CD4-positive, alpha-beta T cell treated with Interleukin-17A for 1 hour (primary cell): Measurements from ENCODE around the gene TNNT2.

Experiments used
- DNase-seq: peaks from one replicate; pipeline ENCODE4 v3.0.0-alpha.2; 2020

TNNT2 gene

DNA sequence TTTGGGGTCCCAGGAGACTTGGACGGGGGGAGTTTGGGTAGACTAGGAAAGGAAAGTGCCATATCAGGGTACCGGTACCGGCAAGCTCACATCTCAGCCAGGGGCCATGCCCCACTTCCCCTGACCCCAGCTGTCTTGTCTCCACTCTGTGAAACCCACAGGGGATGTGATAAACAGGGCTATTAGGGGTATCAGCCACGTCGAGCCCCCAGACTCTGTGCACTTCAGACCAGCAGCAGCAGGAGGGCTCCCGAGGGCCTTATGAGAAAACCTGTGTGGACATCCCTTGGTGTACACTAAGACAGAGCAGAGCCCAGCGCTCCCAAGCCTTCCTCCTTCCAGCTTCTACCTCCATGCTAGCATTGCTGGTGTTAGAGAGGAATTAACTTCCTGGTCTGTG lies 46.3 kb downstream of the TNNT2 start:
- no peak for DNase-seq

DNA sequence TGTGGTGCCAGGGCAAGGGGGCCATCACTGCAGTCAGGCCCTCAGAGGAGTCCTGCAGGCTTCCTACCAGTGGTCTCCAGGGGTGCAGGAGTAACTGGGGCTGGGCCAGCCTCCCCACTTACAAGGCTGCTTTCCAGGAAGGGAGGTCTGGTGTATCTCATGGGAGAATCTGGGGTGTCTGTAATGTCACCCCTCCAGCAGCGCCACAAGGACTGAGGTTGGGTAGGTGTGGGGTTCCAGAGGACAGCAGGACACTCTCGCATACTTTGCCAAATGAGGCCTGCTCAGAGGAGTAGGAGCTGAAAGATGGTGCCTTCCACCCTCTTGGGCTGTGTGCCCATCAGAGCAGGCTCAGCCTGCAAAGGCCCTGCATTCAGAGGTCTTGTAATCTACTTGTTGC lies 46.9 kb downstream of the TNNT2 start:
- no peak for DNase-seq

GRCh38 chr1:201329801-201330200 lies 47.7 kb downstream of the TNNT2 start:
- DNase-seq = no peak

DNA sequence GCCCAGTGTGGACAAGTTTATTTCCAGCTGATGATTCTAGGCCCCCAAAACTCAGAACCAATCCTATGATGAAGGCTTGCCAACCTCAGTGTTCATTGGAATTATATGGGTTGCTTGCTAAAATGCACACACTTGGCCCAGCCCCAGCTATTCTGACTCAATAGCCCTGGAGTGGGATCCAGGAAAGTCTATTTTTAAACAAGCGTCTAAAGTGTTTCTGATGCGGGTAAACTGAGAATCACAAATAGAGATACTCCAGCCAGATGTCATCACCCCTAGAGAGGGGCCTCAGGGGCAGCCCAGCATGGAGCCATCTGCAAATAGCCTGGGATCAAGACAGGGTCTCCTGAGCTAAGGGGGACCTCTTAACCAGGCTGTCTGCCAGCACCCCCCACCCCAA lies 48.2 kb downstream of the TNNT2 start:
- DNase-seq = no peak

DNA sequence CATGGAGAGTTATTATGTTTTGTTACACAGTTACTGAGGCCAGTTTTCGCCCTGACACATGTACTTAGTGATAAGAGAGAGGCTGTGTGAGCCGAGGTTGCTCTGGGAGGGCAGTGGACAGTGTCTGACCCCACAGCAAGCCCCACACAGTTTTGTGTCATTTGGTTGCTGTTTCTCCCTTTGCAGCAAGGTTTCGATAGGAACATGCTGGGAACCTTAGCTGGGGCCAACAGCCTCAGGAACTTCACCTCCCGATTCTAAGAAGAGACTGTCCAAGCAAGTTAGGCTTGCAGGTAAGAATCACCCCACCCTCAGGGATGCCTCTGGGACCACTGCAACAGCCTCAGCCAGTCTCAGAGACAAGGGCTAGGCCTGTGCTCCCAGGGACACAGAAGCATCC lies 48.9 kb downstream of the TNNT2 start:
- DNase-seq = no peak

GRCh38 chr1:201327687-201328240 lies 49.7 kb downstream of the TNNT2 start:
- DNase-seq = no peak

DNA sequence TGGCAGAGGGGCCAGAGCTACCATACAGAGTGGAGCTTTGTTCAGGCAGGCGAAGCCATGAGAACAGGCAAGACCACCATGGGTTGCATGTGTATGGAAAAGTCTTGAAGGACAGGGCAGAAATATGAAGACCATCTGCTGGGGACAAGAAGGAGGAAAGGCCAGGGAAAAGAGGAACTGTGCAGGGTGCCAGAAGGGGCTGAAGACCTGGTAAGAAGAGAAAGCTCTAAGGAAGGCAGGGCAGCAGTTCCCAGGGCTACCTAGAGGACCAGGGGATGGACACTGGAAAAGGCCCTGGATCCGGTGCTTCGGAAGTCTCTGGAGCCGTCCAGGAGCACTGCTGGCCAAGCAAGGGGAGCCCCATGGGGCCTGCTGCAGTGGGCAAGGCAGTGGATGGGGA lies 50.8 kb downstream of the TNNT2 start:
- no peak for DNase-seq

DNA sequence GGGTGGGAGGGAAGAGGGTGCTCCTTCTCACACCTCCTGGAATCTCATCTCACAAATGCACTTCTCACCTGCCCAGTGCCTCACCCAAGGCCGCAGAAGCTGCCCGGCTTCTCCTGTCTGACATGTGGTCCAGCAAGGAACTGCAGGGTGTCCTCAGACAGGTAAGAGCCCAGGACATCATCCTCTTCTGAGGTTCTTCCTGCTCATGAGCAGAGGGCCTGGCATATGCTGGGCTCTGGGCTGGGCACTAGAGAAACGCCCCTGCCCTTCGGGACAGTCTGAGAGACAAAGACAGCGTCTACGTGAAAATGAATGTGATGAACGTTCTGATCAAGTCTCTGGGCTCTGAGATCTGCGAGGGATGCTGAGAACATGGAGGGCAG lies 51.8 kb downstream of the TNNT2 start:
- no peak for DNase-seq

DNA sequence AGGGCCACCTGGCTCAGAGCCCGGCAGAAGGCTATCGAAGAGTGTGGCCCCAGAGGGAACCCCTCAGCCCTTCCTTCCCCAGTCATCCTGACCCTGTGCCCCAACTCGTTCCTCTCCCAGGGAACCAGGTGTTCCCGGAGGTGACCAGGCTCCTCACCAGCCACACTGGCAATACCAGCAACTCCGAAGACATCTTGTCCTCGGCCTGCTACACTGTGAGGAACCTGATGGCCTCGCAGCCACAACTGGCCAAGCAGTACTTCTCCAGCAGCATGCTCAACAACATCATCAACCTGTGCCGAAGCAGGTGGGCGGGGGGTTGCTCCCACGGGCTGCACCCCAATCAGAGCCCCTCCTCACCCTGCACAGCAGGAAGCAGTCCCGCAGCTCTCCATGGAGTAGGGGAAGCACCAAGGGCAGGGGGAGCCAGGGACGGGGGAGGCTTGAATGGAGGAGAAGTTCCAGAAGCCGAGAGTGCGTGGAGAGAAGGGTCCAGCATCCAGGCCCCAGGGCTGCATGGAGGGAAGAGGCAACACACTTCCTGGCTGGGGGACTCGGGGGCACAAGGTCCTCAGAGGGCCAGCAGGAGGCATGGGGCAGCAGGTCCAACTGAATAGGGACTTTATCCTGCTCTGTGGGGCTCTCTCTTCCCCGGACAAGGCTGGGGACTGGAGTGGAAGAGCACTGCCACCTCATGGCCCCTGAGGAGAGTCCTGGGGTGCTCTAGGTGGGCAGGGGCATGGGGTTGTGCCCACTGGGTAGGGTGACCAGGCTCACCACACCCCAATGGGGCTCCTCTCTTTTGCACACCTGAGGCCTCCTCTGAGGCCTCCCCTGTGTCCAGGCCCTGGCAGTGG lies 52.4 kb downstream of the TNNT2 start:
- no peak for DNase-seq

- no peak for DNase-seq
Observed at GRCh38 chr1:201324306-201324705, 53.2 kb downstream of the TNNT2 start.

- DNase-seq = no peak
Observed at GRCh38 chr1:201322653-201323510, 54.6 kb downstream of the TNNT2 start.

DNA sequence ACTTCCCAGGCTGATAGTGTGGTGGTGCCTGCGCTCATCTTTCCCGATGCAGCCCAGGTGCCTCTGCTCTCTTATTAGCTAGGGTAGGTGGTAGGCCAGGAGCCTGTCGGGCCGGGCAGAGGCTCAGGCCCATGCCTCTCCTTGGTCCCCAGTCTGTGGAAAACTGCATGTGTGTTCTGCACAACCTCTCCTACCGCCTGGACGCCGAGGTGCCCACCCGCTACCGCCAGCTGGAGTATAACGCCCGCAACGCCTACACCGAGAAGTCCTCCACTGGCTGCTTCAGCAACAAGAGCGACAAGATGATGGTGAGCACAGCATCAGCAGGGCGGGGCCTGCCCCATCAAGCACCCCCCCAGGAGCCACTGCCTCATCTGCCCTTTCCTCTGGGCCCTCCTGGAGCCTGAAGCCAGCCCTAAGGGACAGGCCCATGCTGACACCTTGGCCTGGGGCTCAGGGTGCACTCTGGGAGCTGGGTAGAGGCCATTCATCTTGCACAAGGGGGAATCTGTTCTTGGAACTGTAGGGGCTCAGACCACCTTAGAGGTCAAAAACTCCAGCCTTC lies 55.6 kb downstream of the TNNT2 start:
- no peak for DNase-seq

GRCh38 chr1:201320168-201320788 lies 57.2 kb downstream of the TNNT2 start:
- DNase-seq = no peak

- no peak for DNase-seq
Observed at GRCh38 chr1:201319631-201320030, 57.8 kb downstream of the TNNT2 start.

DNA sequence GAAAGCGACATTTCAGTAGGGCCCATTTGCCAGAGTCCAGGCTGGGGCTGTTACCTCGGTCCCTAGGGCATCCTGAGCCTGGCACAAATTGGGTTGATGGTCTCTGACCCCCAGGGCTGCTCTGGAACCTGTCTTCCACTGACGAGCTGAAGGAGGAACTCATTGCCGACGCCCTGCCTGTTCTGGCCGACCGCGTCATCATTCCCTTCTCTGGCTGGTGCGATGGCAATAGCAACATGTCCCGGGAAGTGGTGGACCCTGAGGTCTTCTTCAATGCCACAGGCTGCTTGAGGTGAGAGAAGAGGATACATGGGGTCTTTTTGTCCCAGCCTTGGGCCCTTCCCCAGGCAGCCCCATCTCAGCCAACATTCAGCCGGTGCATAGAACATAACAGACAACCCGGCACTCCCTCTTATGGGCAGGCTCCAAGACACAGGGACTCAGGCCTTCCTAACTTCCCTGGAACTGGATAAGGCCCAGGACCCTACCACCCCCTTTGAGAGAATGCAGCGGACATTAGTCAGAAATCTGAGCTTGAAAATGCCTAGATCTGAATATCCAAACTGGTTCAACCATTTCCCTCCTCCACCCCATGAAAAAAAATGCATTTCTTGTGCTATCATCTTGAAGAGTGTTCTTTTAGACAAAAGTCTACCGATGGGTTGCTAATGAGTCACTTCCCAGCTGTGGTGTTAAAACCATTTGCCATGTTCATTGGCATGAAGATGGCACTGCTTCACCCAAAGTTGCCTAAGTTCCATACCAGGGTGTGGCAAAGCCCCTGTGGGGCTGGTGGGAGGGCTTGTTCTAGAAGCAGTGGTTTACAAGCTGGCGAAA lies 58.8 kb downstream of the TNNT2 start:
- no peak for DNase-seq

- DNase-seq = no peak
Observed at GRCh38 chr1:201317551-201317950, 59.9 kb downstream of the TNNT2 start.

- no peak for DNase-seq
Observed at GRCh38 chr1:201316556-201316955, 60.9 kb downstream of the TNNT2 start.

DNA sequence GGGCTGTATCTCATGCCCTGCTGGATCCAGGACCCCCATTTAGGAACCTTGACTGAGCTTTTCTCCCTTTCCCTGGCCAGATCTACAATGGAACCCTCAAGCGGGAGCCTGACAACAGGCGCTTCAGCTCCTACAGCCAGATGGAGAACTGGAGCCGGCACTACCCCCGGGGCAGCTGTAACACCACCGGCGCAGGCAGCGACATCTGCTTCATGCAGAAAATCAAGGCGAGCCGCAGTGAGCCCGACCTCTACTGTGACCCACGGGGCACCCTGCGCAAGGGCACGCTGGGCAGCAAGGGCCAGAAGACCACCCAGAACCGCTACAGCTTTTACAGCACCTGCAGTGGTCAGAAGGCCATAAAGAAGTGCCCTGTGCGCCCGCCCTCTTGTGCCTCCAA lies 64.4 kb downstream of the TNNT2 start:
- no peak for DNase-seq

DNA sequence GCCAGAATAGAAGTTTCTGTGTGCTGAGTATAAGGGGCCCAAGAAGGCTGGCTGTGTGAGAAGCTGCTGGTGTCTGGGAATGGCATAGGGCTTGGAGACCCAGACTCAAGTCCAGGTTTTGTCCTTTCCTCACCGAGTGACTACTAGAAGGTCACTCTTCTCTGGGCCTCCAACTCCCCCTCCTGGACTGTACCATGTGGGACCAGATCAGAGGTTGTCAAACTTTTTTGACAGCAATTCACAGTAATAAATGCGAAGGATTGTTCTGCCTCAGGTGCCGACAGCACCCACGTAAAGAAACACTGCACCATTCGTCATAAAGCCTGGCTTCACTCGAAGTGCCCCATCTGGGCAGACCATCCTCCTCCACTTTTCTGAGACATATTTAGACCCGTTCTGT lies 65.2 kb downstream of the TNNT2 start:
- DNase-seq = no peak

- no peak for DNase-seq
Observed at GRCh38 chr1:201311356-201312011, 66.0 kb downstream of the TNNT2 start.

DNA sequence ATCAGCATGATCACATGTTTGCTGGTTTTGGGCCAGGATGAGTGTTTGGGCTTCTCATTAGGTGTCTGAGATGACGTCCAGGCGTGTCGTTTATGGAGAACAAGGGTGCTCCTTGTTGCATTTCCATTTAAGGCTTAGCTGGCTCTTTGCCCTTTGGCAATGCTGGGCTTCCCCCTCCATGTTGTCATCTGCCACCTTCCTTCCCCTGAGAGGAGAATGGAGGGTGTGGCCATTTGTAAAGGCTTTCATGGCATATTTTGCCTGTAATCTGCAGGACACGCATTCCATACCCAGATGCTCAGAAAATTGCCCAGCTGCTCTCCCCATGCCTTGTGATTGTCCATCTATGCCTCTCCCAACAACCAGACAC lies 66.5 kb downstream of the TNNT2 start:
- no peak for DNase-seq
